Trophoblast cell (in vitro differentiated cells and primary cell): ENCODE results near the gene IRF9.

Experiments used
- DNase-seq, 2 donors: peaks; one replicate each; pipeline ENCODE4 v3.0.0-alpha.2; 2016
- H2AFZ ChIP-seq: 2 replicates; pipeline ENCODE4 v1.6.1; 2013; ENCODE audit warnings: low read length, moderate library complexity, mild to moderate bottlenecking; ENCODE audit not compliant: insufficient read depth, poor library complexity
- H2AK5ac ChIP-seq: 2 replicates; pipeline ENCODE4 v1.6.1; 2013; ENCODE audit warnings: mild to moderate bottlenecking, low read length
- H2BK120ac ChIP-seq: 2 replicates; pipeline ENCODE4 v1.6.1; 2013; ENCODE audit warnings: low read length, mild to moderate bottlenecking, moderate library complexity; ENCODE audit not compliant: insufficient read depth, poor library complexity
- H2BK12ac ChIP-seq: 2 replicates; pipeline ENCODE4 v1.6.1; 2013; ENCODE audit warnings: mild to moderate bottlenecking, low read length, moderate library complexity
- H2BK5ac ChIP-seq: 2 replicates; pipeline ENCODE4 v1.6.1; 2013; ENCODE audit warnings: low read length, low read depth, moderate library complexity, mild to moderate bottlenecking; ENCODE audit not compliant: poor library complexity
- H3K14ac ChIP-seq: 2 replicates; pipeline ENCODE4 v1.6.1; 2013; ENCODE audit warnings: mild to moderate bottlenecking, low read length
- H3K18ac ChIP-seq: 2 replicates; pipeline ENCODE4 v1.6.1; 2013; ENCODE audit warnings: mild to moderate bottlenecking, low read length
- H3K23ac ChIP-seq: 2 replicates; pipeline ENCODE4 v1.6.1; 2013; ENCODE audit warnings: low read length
- H3K27ac ChIP-seq: 2 replicates; pipeline ENCODE4 v1.5.1; 2013; ENCODE audit warnings: low read depth, mild to moderate bottlenecking, inconsistent platforms, low read length, moderate library complexity
- H3K27me3 ChIP-seq: 2 replicates; pipeline ENCODE4 v1.6.1; 2013; ENCODE audit warnings: inconsistent platforms, mild to moderate bottlenecking, low read length, moderate library complexity; ENCODE audit not compliant: insufficient read depth
- H3K36me3 ChIP-seq, 2 experiments: 1 replicate in 1 of 2; 2 replicates in 1 of 2; pipeline ENCODE4 v1.6.1; 2013; ENCODE audit warnings: low read length in 2 of 2, mild to moderate bottlenecking in 2 of 2, moderate library complexity in 1 of 2; ENCODE audit not compliant: insufficient read depth in 2 of 2, control insufficient read depth in 1 of 2
- H3K4ac ChIP-seq: 2 replicates; pipeline ENCODE4 v1.6.1; 2013; ENCODE audit warnings: low read depth, mild to moderate bottlenecking, low read length, moderate library complexity
- H3K4me1 ChIP-seq, 2 experiments: 1 replicate in 1 of 2; 2 replicates in 1 of 2; pipeline ENCODE4 v1.6.1; 2013; ENCODE audit warnings: low read length in 2 of 2, mild to moderate bottlenecking in 2 of 2, moderate library complexity in 1 of 2; ENCODE audit not compliant: insufficient read depth in 2 of 2, control insufficient read depth in 1 of 2
- H3K4me2 ChIP-seq: 2 replicates; pipeline ENCODE4 v1.6.1; 2013; ENCODE audit warnings: inconsistent platforms, mild to moderate bottlenecking, low read length, moderate library complexity
- H3K4me3 ChIP-seq: 2 replicates; pipeline ENCODE4 v1.5.1; 2013; ENCODE audit warnings: mild to moderate bottlenecking, low read depth, low read length, inconsistent platforms
- H3K79me1 ChIP-seq: one replicate; pipeline ENCODE4 v1.6.1; 2013; ENCODE audit warnings: low read length
- H3K79me2 ChIP-seq: 2 replicates; pipeline ENCODE4 v1.6.1; 2013; ENCODE audit warnings: low read length, mild to moderate bottlenecking; ENCODE audit not compliant: control insufficient read depth, insufficient read depth, poor library complexity
- H3K9ac ChIP-seq: 2 replicates; pipeline ENCODE4 v1.6.1; 2013; ENCODE audit warnings: mild to moderate bottlenecking, low read length
- H3K9me3 ChIP-seq: 2 replicates; pipeline ENCODE4 v1.6.1; 2013; ENCODE audit warnings: low read depth, mild to moderate bottlenecking, control low read depth, inconsistent platforms, low read length; ENCODE audit not compliant: insufficient read depth
- H4K12ac ChIP-seq: 2 replicates; pipeline ENCODE4 v1.6.1; 2013; ENCODE audit warnings: low read depth, mild to moderate bottlenecking, low read length, moderate library complexity
- H4K8ac ChIP-seq: 2 replicates; pipeline ENCODE4 v1.6.1; 2013; ENCODE audit warnings: low read depth, mild to moderate bottlenecking, low read length, moderate library complexity
- H4K91ac ChIP-seq: one replicate; pipeline ENCODE4 v1.6.1; 2013; ENCODE audit warnings: low read depth, mild to moderate bottlenecking, low read length, moderate library complexity
- WGBS: extraction: QIAGEN DNeasy Blood & Tissue Kit; methylation state at CpG from one replicate; pipeline ENCODE4 v1.1.7; 2013; ENCODE audit warnings: missing lambda C conversion rate; ENCODE audit not compliant: insufficient read length, insufficient coverage; ENCODE audit errors: extremely low coverage; 5-methylcytosine and 5-hydroxymethylcytosine counted together

IRF9 gene

DNA sequence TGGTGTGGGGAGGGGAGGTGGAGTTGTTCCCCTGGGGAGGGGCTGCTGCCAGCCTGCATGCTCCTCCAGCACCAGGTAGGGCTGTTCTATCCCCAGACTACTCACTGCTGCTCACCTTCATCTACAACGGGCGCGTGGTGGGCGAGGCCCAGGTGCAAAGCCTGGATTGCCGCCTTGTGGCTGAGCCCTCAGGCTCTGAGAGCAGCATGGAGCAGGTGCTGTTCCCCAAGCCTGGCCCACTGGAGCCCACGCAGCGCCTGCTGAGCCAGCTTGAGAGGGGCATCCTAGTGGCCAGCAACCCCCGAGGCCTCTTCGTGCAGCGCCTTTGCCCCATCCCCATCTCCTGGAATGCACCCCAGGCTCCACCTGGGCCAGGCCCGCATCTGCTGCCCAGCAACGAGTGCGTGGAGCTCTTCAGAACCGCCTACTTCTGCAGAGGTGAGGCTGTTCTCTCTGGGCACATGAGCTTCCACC, 3.5 kb downstream of the IRF9 start:
- no CpG with 5 or more reads among the region's 14 CpGs for WGBS

DNA sequence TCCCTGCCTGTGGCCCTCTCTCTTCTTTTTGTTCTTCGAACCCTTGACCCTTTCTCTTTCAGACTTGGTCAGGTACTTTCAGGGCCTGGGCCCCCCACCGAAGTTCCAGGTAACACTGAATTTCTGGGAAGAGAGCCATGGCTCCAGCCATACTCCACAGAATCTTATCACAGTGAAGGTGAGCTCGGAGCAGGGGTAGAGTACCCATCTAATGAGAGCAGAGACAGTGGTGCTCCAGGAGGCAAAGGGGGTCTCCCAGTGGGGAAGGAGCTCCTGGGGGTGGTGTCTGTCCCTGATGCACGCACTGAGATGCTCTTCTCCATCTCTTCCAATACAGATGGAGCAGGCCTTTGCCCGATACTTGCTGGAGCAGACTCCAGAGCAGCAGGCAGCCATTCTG, 4.7 kb downstream of the IRF9 start:
- Histone ChIP-seq H2BK120ac (no peak overlapping the region), H3K23ac (no peak overlapping the region), H3K4me1 (peaks cover 6 to 7% of the 10 kb centered on the region in 2 experiments), H4K12ac (no peak overlapping the region), H3K36me3 (peaks cover 42 to 44% of the 10 kb centered on the region in 2 experiments), H3K9me3 (no peaks in the 10 kb centered on the region), H3K4me3 (no peak overlapping the region), H4K91ac (no peak overlapping the region), H3K79me1 (peaks cover 4% of the 10 kb centered on the region), H4K8ac (no peak overlapping the region), H3K14ac (no peak overlapping the region), H2BK12ac (no peak overlapping the region), H3K27ac (no peak overlapping the region), H3K9ac (no peak overlapping the region), H3K27me3 (no peaks in the 10 kb centered on the region), H3K18ac (no peak overlapping the region), H3K4ac (no peak overlapping the region), H2AK5ac (no peak overlapping the region), H2BK5ac (no peak overlapping the region), H3K79me2 (peaks cover 2% of the 10 kb centered on the region), H2AFZ (no peak overlapping the region), H3K4me2 (no peak overlapping the region)
- DNase-seq: no peak
- WGBS: no CpG with 5 or more reads among the region's 5 CpGs

More for the DNA sequence above, 3.5 kb downstream of the IRF9 start:
- Histone ChIP-seq H3K79me2 (peaks cover 2% of the 10 kb centered on the region), H3K18ac (no peak overlapping the region), H3K14ac (no peak overlapping the region), H3K79me1 (peaks cover 4% of the 10 kb centered on the region), H4K12ac (no peak overlapping the region), H3K4me2 (no peak overlapping the region), H3K9ac (no peak overlapping the region), H3K9me3 (no peaks in the 10 kb centered on the region), H3K4me3 (no peak overlapping the region), H3K36me3 (peaks cover 55 to 56% of the 10 kb centered on the region in 2 experiments), H2BK120ac (no peak overlapping the region), H2AFZ (no peak overlapping the region), H4K8ac (no peak overlapping the region), H3K4me1 (peaks cover 6 to 7% of the 10 kb centered on the region in 2 experiments), H3K27ac (no peak overlapping the region), H2BK5ac (no peak overlapping the region), H2BK12ac (no peak overlapping the region), H2AK5ac (no peak overlapping the region), H3K4ac (no peak overlapping the region), H4K91ac (no peak overlapping the region), H3K23ac (no peak overlapping the region), H3K27me3 (no peaks in the 10 kb centered on the region)
- DNase-seq: peak in 1 of 2 donors; percentile 41

DNA sequence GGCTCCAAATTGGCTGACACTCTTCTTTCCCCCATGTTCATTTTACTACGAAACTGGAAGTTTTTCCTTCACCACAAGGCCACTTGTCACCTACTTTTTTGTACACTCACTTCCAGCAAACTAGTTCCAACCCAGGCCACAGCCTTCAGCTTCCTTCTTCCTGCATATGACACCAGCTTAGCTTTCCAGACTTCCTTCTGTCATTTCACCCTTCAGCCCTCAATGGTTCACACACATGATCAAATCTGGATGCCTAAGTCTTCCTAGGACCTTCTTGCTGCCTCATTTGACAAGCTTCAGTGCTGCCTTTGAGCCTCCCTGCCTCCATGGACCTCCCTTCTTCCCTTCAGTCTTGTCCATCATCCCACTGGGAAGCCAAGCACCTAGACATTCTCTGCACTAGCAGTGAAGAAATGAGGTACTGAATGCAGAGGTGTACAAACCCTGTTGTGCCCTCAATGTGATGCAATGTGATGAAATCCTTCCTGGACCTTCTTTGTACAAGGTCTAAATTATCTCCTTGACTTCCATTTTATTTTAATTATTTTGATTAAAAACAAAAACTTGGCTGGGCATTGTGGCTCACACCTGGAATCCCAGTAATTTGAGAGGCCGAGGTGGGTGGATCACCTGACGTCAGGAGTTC, 6.5 kb downstream of the IRF9 start:
- H3K79me1 ChIP-seq: no peaks in the 10 kb centered on the region
- no peak overlapping the region for H2BK5ac ChIP-seq
- H3K79me2 ChIP-seq: no peaks in the 10 kb centered on the region
- no peak overlapping the region for H2AFZ ChIP-seq
- no peak overlapping the region for H3K23ac ChIP-seq
- no peak overlapping the region for H4K12ac ChIP-seq
- no peak overlapping the region for H2BK12ac ChIP-seq
- peaks cover 39 to 44% of the 10 kb centered on the region in 2 experiments for H3K36me3 ChIP-seq
- H3K14ac ChIP-seq: no peak overlapping the region
- no peak overlapping the region for H2AK5ac ChIP-seq
- H4K8ac ChIP-seq: no peak overlapping the region
- H2BK120ac ChIP-seq: no peak overlapping the region
- no peak overlapping the region for H3K4me3 ChIP-seq
- no peak overlapping the region for H3K27ac ChIP-seq
- H3K9ac ChIP-seq: no peak overlapping the region
- H3K4me2 ChIP-seq: no peak overlapping the region
- WGBS: no CpG with 5 or more reads among the region's 3 CpGs
- H3K4ac ChIP-seq: no peak overlapping the region
- no peak for DNase-seq
- H3K27me3 ChIP-seq: no peaks in the 10 kb centered on the region
- no peak overlapping the region for H3K18ac ChIP-seq
- H3K4me1 ChIP-seq: peaks cover 3 to 7% of the 10 kb centered on the region in 2 experiments
- H3K9me3 ChIP-seq: no peaks in the 10 kb centered on the region
- H4K91ac ChIP-seq: no peak overlapping the region

DNA sequence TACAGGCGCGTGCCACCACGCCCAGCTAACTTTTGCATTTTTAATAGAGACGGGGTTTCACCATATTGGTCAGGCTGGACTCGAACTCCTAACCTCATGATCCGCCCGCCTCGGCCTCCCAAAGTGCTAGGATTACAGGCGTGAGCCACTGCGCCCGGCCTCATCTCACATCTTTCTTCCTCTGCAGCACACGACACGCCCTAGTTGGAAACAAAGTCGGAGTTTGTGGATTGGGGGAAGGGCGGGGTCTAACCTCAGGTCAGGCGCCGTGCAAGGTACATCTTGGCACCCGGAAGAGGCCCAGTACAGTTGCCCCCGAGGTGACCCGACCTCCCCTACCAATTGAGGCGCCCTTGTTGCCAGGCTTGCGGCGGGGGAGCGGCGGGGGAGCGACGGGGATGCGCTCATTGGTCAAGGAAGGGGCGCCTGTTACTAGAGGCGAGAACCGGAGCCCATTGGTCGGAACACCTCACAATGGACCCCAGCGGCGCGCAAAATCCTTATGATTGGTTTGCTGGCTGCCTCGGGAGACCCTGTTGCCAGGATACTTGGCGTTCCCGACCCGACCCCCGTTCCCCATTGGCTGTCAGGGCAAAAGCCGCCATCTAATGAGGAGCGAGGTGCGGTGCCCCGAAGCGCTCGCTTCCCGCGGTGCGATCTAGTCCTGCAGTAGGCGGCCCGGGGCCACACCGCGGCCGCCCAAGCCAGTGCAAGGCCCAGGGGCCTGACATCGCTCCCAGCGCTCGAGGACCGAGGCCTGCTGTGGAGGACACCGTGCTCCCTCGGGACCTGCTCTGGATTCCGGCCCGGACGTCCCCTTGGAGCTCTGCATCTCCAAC, 10.6 kb downstream of the IRF9 start, which contains the start of gene REC8:
Gene REC8 (plus strand): TSS at position 659 of the 839 bp plus-strand sequence. CDS start 473 bp downstream, outside the sequence.
- Histone ChIP-seq H2AK5ac (no peak within 1 kb of the TSS), H2AFZ (peak within 1 kb of the TSS; percentile 56), H3K36me3 (peaks cover 7 to 13% of the 10 kb centered on the region in 2 experiments), H3K18ac (peak within 1 kb of the TSS; percentile 29), H3K4me3 (peak within 1 kb of the TSS; percentile 62), H3K4ac (no peak within 1 kb of the TSS), H3K27me3 (no peaks in the 10 kb centered on the region), H3K9me3 (no peaks in the 10 kb centered on the region), H3K9ac (no peak within 1 kb of the TSS), H3K79me1 (no peaks in the 10 kb centered on the region), H2BK12ac (no peak within 1 kb of the TSS), H3K4me1 (peaks cover 3 to 7% of the 10 kb centered on the region in 2 experiments), H2BK5ac (no peak within 1 kb of the TSS), H3K4me2 (peak within 1 kb of the TSS; percentile 67), H3K14ac (peak within 1 kb of the TSS; percentile 34), H4K91ac (peak within 1 kb of the TSS; percentile 26), H4K8ac (peak within 1 kb of the TSS; percentile 81), H3K79me2 (no peaks in the 10 kb centered on the region), H3K27ac (no peak within 1 kb of the TSS), H4K12ac (peak within 1 kb of the TSS; percentile 63), H2BK120ac (no peak within 1 kb of the TSS), H3K23ac (no peak within 1 kb of the TSS)
- DNase-seq: no peak
- no CpG with 5 or more reads among the region's 63 CpGs for WGBS
